Vagina (tissue), 2 donors: ENCODE measurements around the gene A2M. TPM values are rescaled to one million over a fixed set of nuclear protein-coding genes. Genes with fewer than 3 reads are reported as not detected.
A peak's percentile ranks its signal among the peaks of the same experiment; 100 is the strongest.

Experiments used
- DNase-seq, 2 donors: peaks; one replicate each; pipeline ENCODE4 v3.0.0-alpha.2; 2017; ENCODE audit errors: extremely low spot score in 2 of 2
- H3K27ac ChIP-seq: fragments of 200-600 bp; sonication (generic); one replicate; pipeline ENCODE4 v1.5.1; 2019
- H3K27me3 ChIP-seq: fragments of 200-600 bp; sonication (generic); one replicate; pipeline ENCODE4 v1.5.1; 2019
- H3K36me3 ChIP-seq, 2 donors: fragments of 200-600 bp; sonication (generic); one replicate each; pipeline ENCODE4 v1.5.1; 2017 to 2019
- H3K4me1 ChIP-seq: fragments of 200-600 bp; sonication (generic); one replicate; pipeline ENCODE4 v1.5.1; 2019
- H3K4me3 ChIP-seq, 2 donors: fragments of 200-600 bp; sonication (generic); 1 replicate in 1 of 2; 2 replicates in 1 of 2; pipeline ENCODE4 v1.5.1; 2016 to 2019
- H3K9me3 ChIP-seq: fragments of 200-600 bp; sonication (generic); one replicate; pipeline ENCODE4 v1.5.1; 2019
- POLR2A ChIP-seq, 2 donors: fragments of 450-650 bp; IDR thresholded peaks; one replicate each; pipeline ENCODE4 v1.6.1; 2017; ENCODE audit warnings: antibody characterized with exemption in 2 of 2, mild to moderate bottlenecking in 2 of 2, moderate library complexity in 2 of 2
- POLR2AphosphoS5 ChIP-seq, 2 donors: sonication (generic); formaldehyde crosslinking; IDR thresholded peaks; one replicate each; pipeline ENCODE4 v1.9.0; 2017; ENCODE audit warnings: antibody characterized with exemption in 2 of 2, mild to moderate bottlenecking in 2 of 2, low read depth in 1 of 2; ENCODE audit not compliant: insufficient read depth in 1 of 2
- intact Hi-C: fragments of 100-400 bp; cut with DNase I; formaldehyde crosslinking; loops from one replicate; pipeline ENCODE4 v1.15.1; 2023
- total RNA-seq: library from RNA; depleted of rRNA; stranded (reverse); fragments of >200 nt; gene quantifications from one replicate; pipeline ENCODE4 v1.2.3, GENCODE V29; 2016
- TF ChIP-seq, protein P1 (sequence below), 3 experiments: fragments of 450-650 bp in 2 of 3; fragments of 200-600 bp in 1 of 3; sonication (generic) in 1 of 3; IDR thresholded peaks; one replicate each; pipeline ENCODE4 v1.5.1; 2017 to 2019; ENCODE audit warnings: antibody characterized with exemption in 3 of 3, mild to moderate bottlenecking in 2 of 3, moderate library complexity in 2 of 3

The A2M gene
- total RNA-seq, 1 donor from 2014 or later, result 274 TPM

DNA sequence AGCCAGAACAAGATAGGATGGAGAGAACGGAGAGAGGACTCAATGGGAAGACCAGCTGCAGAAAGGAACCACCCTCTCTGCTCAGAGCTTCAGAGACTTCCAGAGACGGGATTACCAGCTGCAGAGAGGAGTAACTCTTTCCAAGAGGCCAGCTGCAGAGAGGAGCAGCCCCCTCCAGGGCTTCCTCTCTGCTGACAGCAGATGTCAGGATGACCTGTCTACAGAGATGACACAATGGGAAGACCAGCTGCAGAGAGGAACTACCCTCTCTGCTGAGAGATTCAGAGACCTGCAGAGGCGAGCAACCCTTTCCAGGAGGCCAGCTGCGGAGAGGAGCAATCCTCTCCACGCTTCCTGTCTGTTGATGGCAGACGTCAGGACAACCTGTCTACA lies 64.6 kb downstream of the A2M start:
- Histone ChIP-seq H3K9me3 (no peaks in the 10 kb centered on the region), H3K27ac (no peak overlapping the region), H3K4me1 (peaks cover 19% of the 10 kb centered on the region), H3K36me3 (no peaks in the 10 kb centered on the region), H3K27me3 (no peaks in the 10 kb centered on the region), H3K4me3 (no peak overlapping the region)
- intact Hi-C loops, result no loop called here
- DNase-seq, result no peak
- no peak for TF ChIP-seq POLR2AphosphoS5 (IDR thresholded peaks at IDR 0.05; ENCODE audit: insufficient read depth in 1 of 2, low read depth in 1 of 2)
- TF ChIP-seq, protein P1, sequence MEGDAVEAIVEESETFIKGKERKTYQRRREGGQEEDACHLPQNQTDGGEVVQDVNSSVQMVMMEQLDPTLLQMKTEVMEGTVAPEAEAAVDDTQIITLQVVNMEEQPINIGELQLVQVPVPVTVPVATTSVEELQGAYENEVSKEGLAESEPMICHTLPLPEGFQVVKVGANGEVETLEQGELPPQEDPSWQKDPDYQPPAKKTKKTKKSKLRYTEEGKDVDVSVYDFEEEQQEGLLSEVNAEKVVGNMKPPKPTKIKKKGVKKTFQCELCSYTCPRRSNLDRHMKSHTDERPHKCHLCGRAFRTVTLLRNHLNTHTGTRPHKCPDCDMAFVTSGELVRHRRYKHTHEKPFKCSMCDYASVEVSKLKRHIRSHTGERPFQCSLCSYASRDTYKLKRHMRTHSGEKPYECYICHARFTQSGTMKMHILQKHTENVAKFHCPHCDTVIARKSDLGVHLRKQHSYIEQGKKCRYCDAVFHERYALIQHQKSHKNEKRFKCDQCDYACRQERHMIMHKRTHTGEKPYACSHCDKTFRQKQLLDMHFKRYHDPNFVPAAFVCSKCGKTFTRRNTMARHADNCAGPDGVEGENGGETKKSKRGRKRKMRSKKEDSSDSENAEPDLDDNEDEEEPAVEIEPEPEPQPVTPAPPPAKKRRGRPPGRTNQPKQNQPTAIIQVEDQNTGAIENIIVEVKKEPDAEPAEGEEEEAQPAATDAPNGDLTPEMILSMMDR (IDR thresholded peaks at IDR 0.05), result no peak
- no peak for TF ChIP-seq POLR2A (IDR thresholded peaks at IDR 0.05)

DNA sequence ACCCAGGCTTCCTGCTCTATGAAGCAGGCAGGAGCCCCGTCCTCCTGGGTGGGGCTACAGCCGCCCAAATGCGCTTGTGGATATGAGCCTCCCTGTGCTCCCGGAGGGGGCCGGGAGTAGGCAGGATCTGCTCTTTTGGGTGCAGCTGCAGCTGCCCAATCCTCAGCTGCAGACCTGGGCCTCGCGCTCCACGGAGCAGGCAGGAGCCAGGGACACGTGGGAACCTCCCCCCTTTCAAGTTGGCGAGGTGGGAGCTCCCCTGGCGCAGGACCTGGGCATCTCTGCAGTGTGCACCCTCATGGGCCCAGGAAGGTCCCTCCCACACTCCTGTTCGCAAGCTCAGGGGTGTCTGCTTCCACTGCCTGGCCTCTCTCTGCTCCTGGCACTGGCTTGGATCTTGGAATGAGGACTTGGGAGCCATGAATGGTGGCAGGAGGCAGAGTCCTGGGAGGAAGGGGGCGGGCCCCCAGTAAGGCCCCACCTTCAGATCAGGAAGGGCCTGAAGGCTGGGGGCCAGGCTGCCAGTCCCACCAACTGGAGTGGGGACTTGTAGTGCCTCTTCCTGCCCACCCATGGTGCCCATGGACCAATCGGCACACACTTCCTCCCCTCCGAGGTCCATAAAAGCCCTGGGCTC lies 65.1 kb downstream of the A2M start:
- Histone ChIP-seq H3K36me3 (no peaks in the 10 kb centered on the region), H3K27me3 (no peaks in the 10 kb centered on the region), H3K4me3 (no peak overlapping the region), H3K4me1 (peaks cover 19% of the 10 kb centered on the region), H3K27ac (no peak overlapping the region), H3K9me3 (no peaks in the 10 kb centered on the region)
- TF ChIP-seq, protein P1 (IDR thresholded peaks at IDR 0.05), result no peak
- TF ChIP-seq POLR2AphosphoS5 (IDR thresholded peaks at IDR 0.05; ENCODE audit: insufficient read depth in 1 of 2, low read depth in 1 of 2), result no peak
- no peak for TF ChIP-seq POLR2A (IDR thresholded peaks at IDR 0.05)
- DNase-seq, result no peak
- intact Hi-C loops, result no loop called here

DNA sequence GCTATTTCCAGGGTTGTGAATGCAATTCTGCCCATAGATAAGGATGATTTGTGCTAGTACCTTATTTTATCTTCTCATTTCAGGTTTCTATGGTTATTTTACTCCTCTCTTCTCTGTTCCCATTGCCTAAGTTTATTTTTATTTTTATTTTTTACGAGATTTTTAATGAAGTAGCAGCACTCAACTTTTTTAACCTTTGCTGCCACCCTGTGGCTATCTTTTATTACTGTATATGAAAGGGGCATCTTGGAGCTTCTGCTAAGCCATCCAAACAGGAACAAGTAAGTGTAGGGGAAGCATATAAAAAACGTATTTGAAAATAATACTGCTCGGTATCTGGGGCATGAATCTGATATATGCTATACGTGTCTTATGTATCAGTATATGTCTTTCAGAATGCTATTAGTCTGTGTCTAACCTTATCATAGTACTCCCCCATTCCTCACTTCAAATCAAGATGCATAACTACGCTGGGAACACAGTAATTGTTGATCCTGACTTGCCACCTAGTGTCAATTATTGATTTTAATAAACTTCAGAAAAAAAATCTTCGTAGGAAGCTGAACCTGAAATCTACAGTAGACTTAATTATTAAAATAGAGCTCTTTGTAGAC lies 66.1 kb downstream of the A2M start:
- TF ChIP-seq POLR2A (IDR thresholded peaks at IDR 0.05), result no peak
- TF ChIP-seq, protein P1 (IDR thresholded peaks at IDR 0.05), result peak in 2 of 3 experiments; percentile 18 to 36
- TF ChIP-seq POLR2AphosphoS5 (IDR thresholded peaks at IDR 0.05; ENCODE audit: insufficient read depth in 1 of 2, low read depth in 1 of 2), result no peak
- no peak for DNase-seq
- H3K4me1 ChIP-seq, result peaks cover 19% of the 10 kb centered on the region
- intact Hi-C loops, result no loop called here
- no peak overlapping the region for H3K27ac ChIP-seq
- H3K9me3 ChIP-seq, result no peaks in the 10 kb centered on the region
- H3K4me3 ChIP-seq, result no peak overlapping the region
- no peaks in the 10 kb centered on the region for H3K36me3 ChIP-seq
- H3K27me3 ChIP-seq, result no peaks in the 10 kb centered on the region

DNA sequence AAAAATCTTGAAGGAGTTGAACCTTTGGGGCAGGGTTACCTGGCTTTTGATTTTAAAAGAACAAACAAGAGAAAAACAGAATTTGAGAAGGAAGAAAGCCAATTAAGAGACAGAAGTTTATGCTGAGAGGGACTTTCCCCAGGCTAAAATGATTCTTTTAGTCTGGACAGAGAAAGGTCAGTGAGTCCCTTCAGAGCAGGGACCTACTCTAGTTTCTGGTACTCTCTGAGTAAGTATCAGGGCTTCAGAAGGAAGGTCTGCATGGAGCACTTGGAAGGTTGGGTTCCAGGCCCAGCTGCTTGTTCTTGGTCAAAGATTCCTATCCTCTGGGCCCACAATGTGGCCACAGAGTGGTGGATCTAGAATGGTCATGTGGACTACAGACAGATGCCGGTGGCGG lies 66.8 kb downstream of the A2M start:
- H3K4me3 ChIP-seq, result no peak overlapping the region
- peaks cover 19% of the 10 kb centered on the region for H3K4me1 ChIP-seq
- H3K27ac ChIP-seq, result no peak overlapping the region
- H3K36me3 ChIP-seq, result no peaks in the 10 kb centered on the region
- TF ChIP-seq POLR2AphosphoS5 (IDR thresholded peaks at IDR 0.05; ENCODE audit: insufficient read depth in 1 of 2, low read depth in 1 of 2) (no peak), POLR2A (IDR thresholded peaks at IDR 0.05) (no peak)
- TF ChIP-seq, protein P1 (IDR thresholded peaks at IDR 0.05), result no peak
- intact Hi-C loops, result no loop called here
- no peaks in the 10 kb centered on the region for H3K27me3 ChIP-seq
- no peaks in the 10 kb centered on the region for H3K9me3 ChIP-seq
- DNase-seq, result no peak

DNA sequence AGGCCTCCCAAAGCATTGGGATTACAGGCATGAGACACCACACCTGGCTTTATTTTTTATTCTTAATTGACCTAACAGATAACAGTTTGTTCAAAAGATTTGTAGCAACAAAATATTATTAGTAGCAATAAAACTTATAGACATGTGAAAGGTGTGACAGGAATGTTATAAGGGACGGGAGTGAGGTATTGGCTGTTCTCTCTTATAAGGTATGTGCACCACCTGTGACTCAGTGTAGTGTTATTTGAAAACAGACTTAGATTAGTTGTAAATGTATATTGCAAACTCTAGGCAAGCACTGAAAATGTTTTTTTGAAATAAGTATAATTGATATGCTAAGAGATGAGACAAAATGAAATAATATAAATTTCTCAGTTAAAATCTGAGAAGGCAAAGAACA lies 68.6 kb downstream of the A2M start:
- H3K27me3 ChIP-seq, result no peaks in the 10 kb centered on the region
- intact Hi-C loops, result no loop called here
- H3K9me3 ChIP-seq, result no peaks in the 10 kb centered on the region
- H3K36me3 ChIP-seq, result no peaks in the 10 kb centered on the region
- no peak for DNase-seq
- no peak overlapping the region for H3K4me3 ChIP-seq
- H3K4me1 ChIP-seq, result peaks cover 4% of the 10 kb centered on the region
- TF ChIP-seq POLR2AphosphoS5 (IDR thresholded peaks at IDR 0.05; ENCODE audit: insufficient read depth in 1 of 2, low read depth in 1 of 2) (no peak), POLR2A (IDR thresholded peaks at IDR 0.05) (no peak)
- TF ChIP-seq, protein P1 (IDR thresholded peaks at IDR 0.05), result no peak
- H3K27ac ChIP-seq, result no peak overlapping the region
